Retinal pigment epithelial cell (primary cell): ENCODE results near the gene PSMA6.

Experiments
- DNase-seq: peaks from one replicate; pipeline ENCODE4 v3.0.0-alpha.2; 2010; ENCODE audit warnings: low read depth
- H3K4me3 ChIP-seq: 2 replicates; pipeline ENCODE4 v1.5.1; 2011; ENCODE audit warnings: mild to moderate bottlenecking, low read length, control low read depth, moderate library complexity
- TF ChIP-seq, protein P1 (sequence below): conservative IDR thresholded peaks from 2 replicates; pipeline ENCODE4 v1.5.1; 2011; ENCODE audit warnings: low read depth, low read length, control low read depth, inconsistent platforms

Gene PSMA6

DNA sequence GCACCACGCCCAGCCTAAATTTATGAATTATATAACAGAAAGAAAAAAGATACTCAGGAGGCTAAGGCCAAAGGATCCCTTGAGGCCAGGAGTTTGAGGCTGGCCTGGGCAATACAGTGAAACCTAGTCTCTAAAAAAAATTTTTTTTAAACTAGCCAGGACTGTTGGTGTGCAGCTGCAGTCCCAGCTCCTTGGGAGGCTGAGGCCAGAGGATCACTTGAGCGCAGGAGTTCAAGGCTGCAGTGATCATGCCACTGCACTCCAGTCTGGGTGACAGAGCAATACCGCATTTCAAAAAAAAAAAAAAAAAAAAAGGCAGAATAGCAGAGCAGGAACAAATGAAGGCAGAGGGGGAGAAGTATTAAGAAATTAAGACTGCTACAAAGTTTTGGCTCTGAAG lies 2.6 kb upstream of the PSMA6 start:
- H3K4me3 ChIP-seq = no peak overlapping the region
- no peak for DNase-seq
- TF ChIP-seq, protein P1, sequence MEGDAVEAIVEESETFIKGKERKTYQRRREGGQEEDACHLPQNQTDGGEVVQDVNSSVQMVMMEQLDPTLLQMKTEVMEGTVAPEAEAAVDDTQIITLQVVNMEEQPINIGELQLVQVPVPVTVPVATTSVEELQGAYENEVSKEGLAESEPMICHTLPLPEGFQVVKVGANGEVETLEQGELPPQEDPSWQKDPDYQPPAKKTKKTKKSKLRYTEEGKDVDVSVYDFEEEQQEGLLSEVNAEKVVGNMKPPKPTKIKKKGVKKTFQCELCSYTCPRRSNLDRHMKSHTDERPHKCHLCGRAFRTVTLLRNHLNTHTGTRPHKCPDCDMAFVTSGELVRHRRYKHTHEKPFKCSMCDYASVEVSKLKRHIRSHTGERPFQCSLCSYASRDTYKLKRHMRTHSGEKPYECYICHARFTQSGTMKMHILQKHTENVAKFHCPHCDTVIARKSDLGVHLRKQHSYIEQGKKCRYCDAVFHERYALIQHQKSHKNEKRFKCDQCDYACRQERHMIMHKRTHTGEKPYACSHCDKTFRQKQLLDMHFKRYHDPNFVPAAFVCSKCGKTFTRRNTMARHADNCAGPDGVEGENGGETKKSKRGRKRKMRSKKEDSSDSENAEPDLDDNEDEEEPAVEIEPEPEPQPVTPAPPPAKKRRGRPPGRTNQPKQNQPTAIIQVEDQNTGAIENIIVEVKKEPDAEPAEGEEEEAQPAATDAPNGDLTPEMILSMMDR = no peak

DNA sequence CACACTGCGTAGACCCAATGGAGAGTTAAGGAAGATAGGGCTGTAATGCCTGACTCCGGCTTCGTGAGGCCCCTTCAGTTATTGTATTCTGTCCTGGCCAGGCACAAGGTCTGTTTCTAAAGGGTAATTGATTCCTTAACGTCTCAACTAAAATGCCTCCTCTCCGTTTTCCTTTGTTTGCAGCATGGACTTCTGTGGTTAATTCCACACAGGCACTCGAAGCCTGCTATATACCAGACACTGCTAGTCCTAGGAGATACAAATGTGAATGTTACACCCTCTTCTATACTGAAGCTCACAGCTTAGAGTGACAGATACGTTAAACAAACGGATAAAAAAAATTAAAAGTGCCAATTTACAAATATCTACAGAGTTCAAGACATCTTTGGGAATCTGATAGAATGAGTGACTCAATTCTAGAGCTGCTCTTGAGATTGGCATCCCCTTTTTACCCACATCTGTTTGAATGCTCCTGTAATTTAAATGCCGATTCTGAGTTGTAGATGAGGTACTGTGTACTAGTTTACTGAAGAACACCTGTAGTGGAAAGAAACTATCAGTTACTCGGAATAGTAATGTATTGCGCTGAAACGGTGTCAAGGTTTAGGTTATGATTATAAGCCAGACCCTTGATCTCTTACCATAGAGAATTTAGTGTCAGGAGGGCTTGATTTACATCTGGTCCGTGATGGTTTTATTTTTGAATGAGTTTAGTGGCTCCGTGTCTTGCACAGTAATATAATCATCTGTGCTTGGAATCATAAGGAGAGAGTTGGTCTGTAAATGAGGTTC lies 784 bp downstream of the PSMA6 start:
- DNase-seq = no peak
- TF ChIP-seq, protein P1 = no peak
- peak overlapping the region; percentile 99 for H3K4me3 ChIP-seq

DNA sequence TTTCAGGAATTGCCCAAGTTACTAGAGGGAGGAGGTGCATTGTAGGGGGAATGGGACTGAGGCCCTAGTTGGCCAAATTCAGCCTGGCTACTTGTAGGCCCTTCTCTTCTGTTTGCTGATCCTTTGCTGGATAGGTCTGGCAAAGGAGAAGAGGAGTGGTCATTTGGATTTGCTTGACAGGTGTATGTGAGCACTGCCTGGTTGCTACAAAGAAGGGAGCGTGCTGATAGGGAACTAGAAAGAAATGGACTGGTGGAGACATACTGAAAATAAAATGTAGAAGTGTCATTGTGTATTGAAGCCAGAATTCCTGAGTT lies 3.6 kb downstream of the PSMA6 start:
- TF ChIP-seq, protein P1 = no peak
- DNase-seq = no peak
- no peak overlapping the region for H3K4me3 ChIP-seq

DNA sequence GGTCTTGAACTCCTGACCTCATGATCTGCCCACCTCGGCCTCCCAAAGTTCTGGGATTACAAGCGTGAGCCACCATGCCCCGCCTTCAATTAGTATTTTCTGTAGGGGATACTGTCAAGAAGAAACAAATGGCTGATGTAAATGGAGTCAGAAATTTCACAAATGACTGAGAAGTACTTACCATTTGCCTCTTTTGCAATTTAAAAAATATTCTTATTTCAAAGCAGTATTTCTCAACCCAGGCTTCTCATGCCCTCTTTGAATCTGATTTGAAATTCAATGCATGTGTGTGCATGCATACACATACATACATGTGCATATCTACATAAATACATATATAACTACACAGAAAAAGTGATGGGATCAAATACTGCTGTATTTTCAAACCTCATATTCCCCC lies 4.4 kb downstream of the PSMA6 start:
- DNase-seq = no peak
- TF ChIP-seq, protein P1 = no peak

DNA sequence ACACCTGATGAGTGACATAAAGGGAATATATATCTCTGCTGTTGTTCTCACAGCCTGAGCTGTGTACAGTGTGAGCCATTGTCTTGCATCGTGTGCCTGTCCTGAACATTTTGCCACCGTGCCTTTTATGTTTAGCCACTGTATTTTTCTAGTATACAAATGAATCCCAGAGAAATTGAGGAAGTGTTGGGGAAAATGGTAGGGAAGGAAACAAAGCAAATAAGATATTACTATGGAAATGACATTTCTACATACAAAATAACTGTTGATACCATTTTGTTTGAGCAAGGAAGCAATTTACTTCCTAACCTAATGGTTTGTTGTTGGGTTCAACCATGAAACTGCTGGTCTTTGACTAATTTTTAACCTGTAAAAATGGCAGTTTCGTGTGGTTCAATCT lies 5.5 kb downstream of the PSMA6 start:
- TF ChIP-seq, protein P1 = no peak
- no peak for DNase-seq
- no peak overlapping the region for H3K4me3 ChIP-seq

More for the DNA sequence above, 4.4 kb downstream of the PSMA6 start:
- H3K4me3 ChIP-seq = no peak overlapping the region

DNA sequence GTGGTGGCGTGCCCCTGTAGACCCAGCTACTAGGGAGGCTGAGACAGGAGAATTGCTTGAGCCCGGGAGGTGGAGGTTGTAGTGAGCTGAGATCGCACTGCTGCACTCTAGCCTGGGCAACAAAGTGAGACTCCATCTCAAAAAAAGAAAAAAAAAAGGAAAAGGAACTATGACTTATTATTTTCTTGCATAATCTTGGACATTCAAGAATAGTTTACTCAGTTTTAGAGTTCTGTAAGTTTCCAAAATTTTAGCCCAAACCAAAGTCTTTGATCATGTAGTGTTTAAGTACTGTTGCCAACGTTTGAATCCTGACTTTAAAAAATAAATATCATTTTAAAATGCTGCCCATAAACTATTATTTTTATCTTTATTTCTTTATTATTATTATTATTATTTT lies 6.2 kb downstream of the PSMA6 start:
- no peak for DNase-seq
- H3K4me3 ChIP-seq = no peak overlapping the region
- TF ChIP-seq, protein P1 = no peak

DNA sequence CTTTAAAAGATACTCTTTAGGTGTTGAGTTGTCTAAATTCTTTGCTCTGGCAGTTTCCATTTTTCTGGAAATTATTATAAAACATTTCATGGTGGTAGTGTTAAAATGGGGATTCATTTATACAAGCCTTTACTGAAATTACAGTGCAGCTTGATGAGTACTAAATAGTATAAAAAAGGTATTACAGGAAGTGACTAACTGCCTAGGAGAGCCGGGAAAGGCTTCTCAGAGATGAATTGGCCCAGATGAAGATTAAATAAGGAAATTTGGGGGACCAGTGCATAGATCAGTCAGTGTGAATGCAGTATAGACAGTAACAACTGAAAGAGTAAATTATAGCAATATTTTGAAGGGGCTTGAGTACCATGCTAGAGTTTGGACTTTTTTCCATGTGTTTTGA lies 7.5 kb downstream of the PSMA6 start:
- no peak overlapping the region for H3K4me3 ChIP-seq
- DNase-seq = no peak
- TF ChIP-seq, protein P1 = no peak
